HUES48 (cell line): Measurements from ENCODE around the gene VN1R4.
"Not testable (repeated sequence)": the region's sequence is repeated elsewhere in the genome, so short reads cannot be mapped to it uniquely, and the experiment has no call there.

Experiments
- H3K27ac ChIP-seq: one replicate; pipeline ENCODE4 v1.7.0; 2013; ENCODE audit warnings: low read depth, low read length, inconsistent platforms
- H3K27me3 ChIP-seq: 2 replicates; pipeline ENCODE4 v1.6.1; 2013; ENCODE audit warnings: mild to moderate bottlenecking, low read length; ENCODE audit not compliant: control insufficient read depth, insufficient read depth
- H3K36me3 ChIP-seq: 2 replicates; pipeline ENCODE4 v1.6.1; 2013; ENCODE audit warnings: low read length; ENCODE audit not compliant: control insufficient read depth, insufficient read depth
- H3K4me1 ChIP-seq: 2 replicates; pipeline ENCODE4 v1.6.1; 2013; ENCODE audit warnings: mild to moderate bottlenecking, low read length; ENCODE audit not compliant: control insufficient read depth, insufficient read depth
- H3K4me3 ChIP-seq: 2 replicates; pipeline ENCODE4 v1.5.1; 2013; ENCODE audit warnings: mild to moderate bottlenecking, low read depth, low read length
- H3K9ac ChIP-seq: 2 replicates; pipeline ENCODE4 v1.6.1; 2013; ENCODE audit warnings: mild to moderate bottlenecking, low read depth, low read length, moderate library complexity
- H3K9me3 ChIP-seq: 2 replicates; pipeline ENCODE4 v1.6.1; 2013; ENCODE audit warnings: low read length; ENCODE audit not compliant: control insufficient read depth, insufficient read depth

VN1R4 gene, protein sequence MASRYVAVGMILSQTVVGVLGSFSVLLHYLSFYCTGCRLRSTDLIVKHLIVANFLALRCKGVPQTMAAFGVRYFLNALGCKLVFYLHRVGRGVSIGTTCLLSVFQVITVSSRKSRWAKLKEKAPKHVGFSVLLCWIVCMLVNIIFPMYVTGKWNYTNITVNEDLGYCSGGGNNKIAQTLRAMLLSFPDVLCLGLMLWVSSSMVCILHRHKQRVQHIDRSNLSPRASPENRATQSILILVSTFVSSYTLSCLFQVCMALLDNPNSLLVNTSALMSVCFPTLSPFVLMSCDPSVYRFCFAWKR

GRCh38 chr19:53267623-53268022 is at the start of gene VN1R4:
Gene VN1R4 (minus strand): TSS chr19:53267723. CDS start chr19:53267665, 58 bp downstream.
- not testable (repeated sequence) for H3K27ac ChIP-seq, H3K9ac ChIP-seq, H3K4me3 ChIP-seq, H3K27me3 ChIP-seq, H3K36me3 ChIP-seq, H3K4me1 ChIP-seq
- H3K9me3 ChIP-seq = peaks cover 59% of the 10 kb centered on the region

DNA sequence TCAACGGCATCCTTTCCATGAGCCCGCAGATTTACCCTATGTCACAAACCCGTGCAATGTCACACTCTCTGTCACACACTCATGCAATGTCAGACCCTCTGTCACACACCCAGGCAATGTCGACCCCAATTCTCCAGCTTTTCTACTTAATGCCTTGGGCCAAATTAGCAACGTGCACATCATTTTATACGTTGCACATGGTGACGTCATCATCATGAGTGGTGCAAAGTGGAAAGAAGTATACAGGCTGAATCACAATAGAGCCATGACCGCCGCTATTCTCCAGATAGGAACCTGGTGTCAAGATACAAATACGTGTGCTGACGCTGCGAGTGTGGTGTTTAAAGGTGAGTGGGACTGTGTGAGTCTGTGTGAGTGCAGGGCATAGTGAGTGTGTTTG is 44.4 kb upstream of the VN1R4 start:
- no peak overlapping the region for H3K4me3 ChIP-seq
- no peak overlapping the region for H3K27ac ChIP-seq
- no peak overlapping the region for H3K9ac ChIP-seq
- no peaks in the 10 kb centered on the region for H3K9me3 ChIP-seq
- no peaks in the 10 kb centered on the region for H3K36me3 ChIP-seq
- H3K4me1 ChIP-seq = no peaks in the 10 kb centered on the region
- H3K27me3 ChIP-seq = peaks cover 15% of the 10 kb centered on the region

DNA sequence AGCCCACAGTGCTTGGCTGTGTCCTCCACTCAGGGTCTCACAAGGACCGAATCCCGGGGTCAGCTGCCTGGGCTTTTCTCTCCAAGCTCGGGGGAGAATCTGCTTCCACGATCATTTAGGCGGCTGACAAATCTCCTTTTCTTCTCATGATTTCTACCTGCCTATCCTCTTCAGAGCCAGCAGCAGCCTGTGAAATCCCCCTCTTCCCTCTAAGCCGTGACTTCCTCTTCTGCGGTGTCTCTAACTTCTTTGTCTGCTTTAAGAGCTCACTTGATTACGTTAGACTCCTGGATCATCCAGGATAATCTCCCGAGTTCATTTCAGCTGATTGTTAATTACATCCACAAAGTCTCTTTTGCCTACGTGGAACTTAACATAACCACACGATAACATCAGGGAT is 43.5 kb upstream of the VN1R4 start:
- Histone ChIP-seq H3K4me1 (no peaks in the 10 kb centered on the region), H3K9me3 (no peaks in the 10 kb centered on the region), H3K9ac (no peak overlapping the region), H3K27me3 (peaks cover 15% of the 10 kb centered on the region), H3K27ac (no peak overlapping the region), H3K36me3 (no peaks in the 10 kb centered on the region), H3K4me3 (no peak overlapping the region)

GRCh38 chr19:53308339-53308811 is 40.9 kb upstream of the VN1R4 start:
- H3K9me3 ChIP-seq = 0 out of 2 replicates have a peak, but pooled peaks cover 4% of the 10 kb centered on the region
- no peaks in the 10 kb centered on the region for H3K36me3 ChIP-seq
- H3K27me3 ChIP-seq = peaks cover 15% of the 10 kb centered on the region
- H3K9ac ChIP-seq = no peak overlapping the region
- H3K4me1 ChIP-seq = no peaks in the 10 kb centered on the region
- peak overlapping the region; percentile 45; the same call in 1 of the 2 replicates for H3K4me3 ChIP-seq
- H3K27ac ChIP-seq = no peak overlapping the region

DNA sequence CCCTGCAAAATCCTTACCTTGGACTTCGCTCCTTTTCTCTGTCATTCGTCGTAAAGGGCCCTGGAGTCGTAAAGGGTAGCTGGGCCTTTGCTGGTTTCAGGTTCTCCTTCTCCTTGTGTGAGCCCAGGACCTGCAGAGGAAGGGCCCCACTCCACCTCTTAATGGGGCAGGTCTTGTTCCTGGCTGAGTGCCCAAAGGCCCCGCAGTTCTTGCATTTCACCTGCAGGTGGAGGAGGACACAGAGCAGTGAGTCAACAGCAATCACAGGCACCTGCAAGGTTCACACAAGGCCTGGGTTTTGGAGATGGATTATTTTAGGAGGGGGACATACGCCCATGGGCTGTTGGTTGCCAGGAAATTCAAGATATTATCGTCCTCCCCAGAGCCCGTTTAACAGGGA is 33.8 kb upstream of the VN1R4 start:
- H3K4me3 ChIP-seq, H3K36me3 ChIP-seq, H3K9ac ChIP-seq, H3K4me1 ChIP-seq, H3K27me3 ChIP-seq, H3K9me3 ChIP-seq, H3K27ac ChIP-seq: not testable (repeated sequence)

DNA sequence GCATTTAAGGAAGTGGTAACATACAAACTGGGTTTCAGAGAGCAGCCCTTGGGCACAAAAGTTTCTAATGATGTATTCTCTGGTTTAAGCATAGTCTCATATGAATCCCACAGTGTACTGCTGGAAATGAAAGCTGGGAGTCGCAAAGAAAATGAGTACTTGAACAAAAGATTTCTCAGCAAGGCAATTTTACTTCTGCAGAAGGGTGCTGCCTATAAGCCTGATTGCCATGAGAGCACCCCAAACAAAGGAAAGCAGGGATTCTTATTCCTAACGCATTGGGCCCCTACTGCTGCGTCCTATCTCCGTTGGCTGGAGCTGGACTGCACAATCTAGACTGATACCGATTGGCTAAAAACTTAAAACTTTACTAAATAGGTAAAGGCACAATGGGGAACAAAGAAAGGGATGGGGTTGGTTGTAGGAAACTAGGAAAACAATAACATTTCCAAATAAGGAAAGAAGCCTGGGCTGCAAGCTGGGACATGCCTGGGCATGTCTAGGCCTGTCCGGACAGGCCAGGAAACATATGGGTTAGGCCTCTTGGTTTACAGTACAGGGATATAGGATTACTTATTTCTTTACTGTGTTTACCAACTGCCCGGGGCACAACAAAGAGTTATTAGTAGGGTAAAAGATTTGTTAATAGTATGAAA is 27.4 kb upstream of the VN1R4 start:
- peaks cover 62% of the 10 kb centered on the region for H3K9me3 ChIP-seq
- H3K27ac ChIP-seq = no peak overlapping the region
- H3K4me1 ChIP-seq = no peaks in the 10 kb centered on the region

DNA sequence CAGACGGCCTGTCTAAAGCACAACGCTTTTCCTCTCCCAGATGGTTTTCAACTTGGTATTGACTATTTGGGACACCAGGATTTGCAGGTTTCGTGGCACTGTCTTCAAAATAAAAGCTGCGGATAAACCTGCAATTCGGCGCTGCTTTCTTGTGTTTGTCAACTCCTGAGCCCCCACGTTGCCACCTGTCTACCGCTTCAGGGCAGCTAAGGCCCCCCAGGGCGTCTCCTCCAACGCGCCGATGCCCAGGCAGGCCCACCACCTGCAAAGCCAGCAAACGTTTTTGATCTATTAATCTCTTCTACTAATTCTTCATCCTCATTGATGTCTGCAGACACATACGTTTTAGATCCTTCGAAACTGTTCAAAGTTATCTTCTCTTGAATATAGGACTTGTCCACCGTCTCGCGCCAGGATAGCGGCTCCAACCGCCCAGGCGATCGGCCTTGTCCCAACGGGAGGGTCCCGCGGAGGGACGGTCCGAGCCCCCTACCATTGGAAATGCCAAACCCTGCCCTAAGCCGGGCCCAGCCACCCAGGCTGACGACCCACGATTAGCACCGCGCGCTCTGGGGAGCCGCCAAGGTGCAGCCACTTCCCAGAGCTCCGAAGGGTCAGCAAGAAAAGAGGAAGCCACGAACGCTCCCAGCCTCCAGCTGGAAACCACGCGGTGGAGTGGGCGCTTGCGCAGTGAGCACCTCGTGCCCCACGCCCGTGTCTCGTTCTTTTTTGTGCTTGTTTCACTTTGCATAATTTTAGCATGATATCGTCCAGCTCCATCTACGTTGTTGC is 23.4 kb upstream of the VN1R4 start:
- H3K27ac ChIP-seq = no peak overlapping the region
- no peak overlapping the region for H3K4me3 ChIP-seq
- no peaks in the 10 kb centered on the region for H3K4me1 ChIP-seq
- H3K36me3 ChIP-seq = no peaks in the 10 kb centered on the region
- no peaks in the 10 kb centered on the region for H3K27me3 ChIP-seq
- H3K9ac ChIP-seq = no peak overlapping the region
- H3K9me3 ChIP-seq = peaks cover 74% of the 10 kb centered on the region

More for the DNA sequence above, 27.4 kb upstream of the VN1R4 start:
- no peaks in the 10 kb centered on the region for H3K36me3 ChIP-seq
- H3K4me3 ChIP-seq = no peak overlapping the region; the same call in 1 of the 2 replicates
- H3K9ac ChIP-seq = no peak overlapping the region
- no peaks in the 10 kb centered on the region for H3K27me3 ChIP-seq

DNA sequence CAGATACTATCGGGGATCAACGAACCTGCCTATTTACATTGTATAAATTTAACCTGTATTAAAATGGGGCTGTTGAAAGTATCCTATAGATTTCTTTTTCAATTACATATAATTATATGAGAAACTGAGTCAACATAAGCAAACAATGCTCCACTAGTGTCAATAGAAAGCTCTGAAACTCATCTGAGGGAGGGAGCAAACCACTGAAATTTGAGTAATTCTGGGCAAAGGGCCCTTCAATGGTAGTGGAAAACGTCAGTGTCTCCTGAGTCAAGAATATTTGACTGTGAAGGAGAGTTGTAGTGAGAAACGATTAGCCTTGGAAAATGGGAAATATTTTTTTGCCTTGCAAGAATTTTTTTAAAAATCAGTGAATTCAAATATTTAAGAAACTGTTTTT is 17.6 kb upstream of the VN1R4 start:
- Histone ChIP-seq H3K9me3 (peaks cover 21% of the 10 kb centered on the region), H3K4me1 (no peaks in the 10 kb centered on the region), H3K4me3 (no peak overlapping the region), H3K9ac (no peak overlapping the region), H3K27ac (no peak overlapping the region), H3K27me3 (no peaks in the 10 kb centered on the region), H3K36me3 (no peaks in the 10 kb centered on the region)

DNA sequence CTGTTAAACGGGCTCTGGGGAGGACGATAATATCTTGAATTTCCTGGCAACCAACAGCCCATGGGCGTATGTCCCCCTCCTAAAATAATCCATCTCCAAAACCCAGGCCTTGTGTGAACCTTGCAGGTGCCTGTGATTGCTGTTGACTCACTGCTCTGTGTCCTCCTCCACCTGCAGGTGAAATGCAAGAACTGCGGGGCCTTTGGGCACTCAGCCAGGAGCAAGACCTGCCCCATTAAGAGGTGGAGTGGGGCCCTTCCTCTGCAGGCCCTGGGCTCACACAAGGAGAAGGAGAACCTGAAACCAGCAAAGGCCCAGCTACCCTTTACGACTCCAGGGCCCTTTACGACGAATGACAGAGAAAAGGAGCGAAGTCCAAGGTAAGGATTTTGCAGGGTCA is 14.4 kb upstream of the VN1R4 start:
- peaks cover 21% of the 10 kb centered on the region for H3K9me3 ChIP-seq
- not testable (repeated sequence) for H3K27ac ChIP-seq, H3K9ac ChIP-seq, H3K36me3 ChIP-seq, H3K4me3 ChIP-seq, H3K27me3 ChIP-seq, H3K4me1 ChIP-seq

- H3K4me3 ChIP-seq = no peak overlapping the region
- H3K27ac ChIP-seq = no peak overlapping the region
- peaks cover 63% of the 10 kb centered on the region for H3K9me3 ChIP-seq
- H3K36me3 ChIP-seq = no peaks in the 10 kb centered on the region
- no peaks in the 10 kb centered on the region for H3K4me1 ChIP-seq
- no peak overlapping the region for H3K9ac ChIP-seq
- no peaks in the 10 kb centered on the region for H3K27me3 ChIP-seq
Measured at GRCh38 chr19:53275480-53275879, 8.0 kb upstream of the VN1R4 start.

DNA sequence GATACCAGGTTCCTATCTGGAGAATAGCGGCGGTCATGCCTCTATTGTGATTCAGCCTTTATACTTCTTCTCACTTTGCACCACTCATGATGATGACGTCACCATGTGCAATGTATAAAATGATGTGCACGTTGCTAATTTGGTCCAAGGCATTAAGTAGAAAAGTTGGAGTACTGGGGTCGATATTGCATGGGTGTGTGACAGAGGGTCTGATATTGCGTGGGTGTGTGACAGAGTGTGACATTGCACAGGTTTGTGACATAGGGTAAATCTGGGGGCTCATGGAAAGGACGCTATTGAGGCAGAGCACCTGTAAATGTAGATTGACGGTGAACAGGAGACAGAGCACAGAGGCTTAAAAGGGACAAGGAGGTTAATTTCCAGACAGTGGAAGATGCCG is 4.5 kb upstream of the VN1R4 start:
- no peaks in the 10 kb centered on the region for H3K27me3 ChIP-seq
- no peak overlapping the region for H3K4me3 ChIP-seq
- no peaks in the 10 kb centered on the region for H3K4me1 ChIP-seq
- no peak overlapping the region for H3K27ac ChIP-seq
- no peaks in the 10 kb centered on the region for H3K36me3 ChIP-seq
- H3K9ac ChIP-seq = no peak overlapping the region
- H3K9me3 ChIP-seq = peaks cover 55% of the 10 kb centered on the region
